Type B pancreatic cell (in vitro differentiated cells): ENCODE data around the gene CEP128. TPM values are rescaled to one million over a fixed set of nuclear protein-coding genes. Genes with fewer than 3 reads are reported as not detected.

Experiments used
- DNase-seq: peaks from one replicate; pipeline ENCODE4 v3.0.0; 2021; ENCODE audit warnings: mixed read lengths; ENCODE audit not compliant: unreplicated experiment; ENCODE audit errors: extremely low spot score
- H3K27ac Mint-ChIP-seq: 2 replicates; pipeline ENCODE4 v1.8.0; 2021; ENCODE audit warnings: mild to moderate bottlenecking, mixed read lengths
- H3K27me3 Mint-ChIP-seq: 2 replicates; pipeline ENCODE4 v1.8.0; 2021; ENCODE audit warnings: mixed read lengths
- H3K36me3 Mint-ChIP-seq: 2 replicates; pipeline ENCODE4 v1.8.0; 2021; ENCODE audit warnings: mixed read lengths
- H3K4me1 Mint-ChIP-seq: one replicate; pipeline ENCODE4 v1.8.0; 2021; ENCODE audit warnings: mixed read lengths; ENCODE audit not compliant: unreplicated experiment
- H3K4me3 Mint-ChIP-seq: 2 replicates; pipeline ENCODE4 v1.8.0; 2021; ENCODE audit warnings: mild to moderate bottlenecking, mixed read lengths
- H3K9me3 Mint-ChIP-seq: 2 replicates; pipeline ENCODE4 v1.8.0; 2021; ENCODE audit warnings: mixed read lengths
- total RNA-seq: library from RNA; stranded (reverse); gene quantifications from 2 replicates; pipeline ENCODE4 v1.2.1, GENCODE V29; 2021; ENCODE audit warnings: low replicate concordance
- TF ChIP-seq, protein P1 (sequence below): fragments of 200-600 bp; sonication (generic); conservative IDR thresholded peaks from 2 replicates; pipeline ENCODE4 v1.5.0; 2021; ENCODE audit warnings: antibody characterized with exemption, mild to moderate bottlenecking

CEP128 gene
- total RNA-seq, 1 donor from 2014 or later = 17.7 TPM

DNA sequence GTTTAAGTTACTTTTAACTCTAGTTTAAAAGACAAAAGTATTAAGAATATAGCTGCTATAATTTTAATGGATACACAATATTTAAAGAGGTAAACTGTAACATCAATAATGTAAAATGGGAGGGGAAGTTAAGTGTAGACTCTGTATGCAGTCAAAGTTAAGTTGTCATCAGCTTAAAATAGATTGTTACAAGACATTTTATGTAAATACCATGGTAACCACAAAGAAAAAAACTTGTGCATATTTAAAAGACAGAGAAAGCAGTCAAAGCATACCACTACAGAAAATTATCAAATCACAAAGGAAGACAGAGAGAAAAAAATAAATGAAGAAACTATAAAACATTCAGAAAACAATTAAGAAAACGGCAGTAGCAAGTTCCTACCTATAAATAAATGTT is 73.3 kb downstream of the CEP128 start:
- Mint-ChIP-seq H3K4me1 (no peaks in the 10 kb centered on the region), H3K4me3 (no peak overlapping the region), H3K27ac (no peak overlapping the region), H3K36me3 (peaks cover 11% of the 10 kb centered on the region), H3K9me3 (peaks cover 20% of the 10 kb centered on the region), H3K27me3 (no peaks in the 10 kb centered on the region)
- TF ChIP-seq, protein P1, sequence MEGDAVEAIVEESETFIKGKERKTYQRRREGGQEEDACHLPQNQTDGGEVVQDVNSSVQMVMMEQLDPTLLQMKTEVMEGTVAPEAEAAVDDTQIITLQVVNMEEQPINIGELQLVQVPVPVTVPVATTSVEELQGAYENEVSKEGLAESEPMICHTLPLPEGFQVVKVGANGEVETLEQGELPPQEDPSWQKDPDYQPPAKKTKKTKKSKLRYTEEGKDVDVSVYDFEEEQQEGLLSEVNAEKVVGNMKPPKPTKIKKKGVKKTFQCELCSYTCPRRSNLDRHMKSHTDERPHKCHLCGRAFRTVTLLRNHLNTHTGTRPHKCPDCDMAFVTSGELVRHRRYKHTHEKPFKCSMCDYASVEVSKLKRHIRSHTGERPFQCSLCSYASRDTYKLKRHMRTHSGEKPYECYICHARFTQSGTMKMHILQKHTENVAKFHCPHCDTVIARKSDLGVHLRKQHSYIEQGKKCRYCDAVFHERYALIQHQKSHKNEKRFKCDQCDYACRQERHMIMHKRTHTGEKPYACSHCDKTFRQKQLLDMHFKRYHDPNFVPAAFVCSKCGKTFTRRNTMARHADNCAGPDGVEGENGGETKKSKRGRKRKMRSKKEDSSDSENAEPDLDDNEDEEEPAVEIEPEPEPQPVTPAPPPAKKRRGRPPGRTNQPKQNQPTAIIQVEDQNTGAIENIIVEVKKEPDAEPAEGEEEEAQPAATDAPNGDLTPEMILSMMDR = no peak
- DNase-seq = no peak

DNA sequence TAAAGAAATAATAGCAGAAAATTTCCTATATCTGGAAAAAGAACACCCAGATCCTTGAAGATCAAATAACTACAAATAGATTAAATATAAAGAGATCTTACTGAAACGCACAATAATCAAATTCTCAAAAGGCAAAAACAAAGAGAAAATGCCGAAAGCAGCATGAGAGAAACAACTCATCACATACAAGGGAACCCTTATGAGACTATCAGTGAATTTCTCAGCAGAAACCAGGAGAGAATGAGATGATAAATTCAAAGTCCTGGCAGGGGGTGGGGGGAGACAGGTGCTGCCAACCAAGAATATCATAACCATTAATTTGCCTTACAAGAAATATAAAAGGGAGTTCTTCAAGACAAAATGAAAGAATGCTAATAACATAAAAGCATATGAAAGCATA is 73.7 kb downstream of the CEP128 start:
- Mint-ChIP-seq H3K27me3 (no peaks in the 10 kb centered on the region), H3K4me1 (no peaks in the 10 kb centered on the region), H3K4me3 (no peak overlapping the region), H3K9me3 (peaks cover 20% of the 10 kb centered on the region), H3K27ac (no peak overlapping the region), H3K36me3 (peaks cover 12% of the 10 kb centered on the region)
- no peak for DNase-seq
- TF ChIP-seq, protein P1 = no peak

DNA sequence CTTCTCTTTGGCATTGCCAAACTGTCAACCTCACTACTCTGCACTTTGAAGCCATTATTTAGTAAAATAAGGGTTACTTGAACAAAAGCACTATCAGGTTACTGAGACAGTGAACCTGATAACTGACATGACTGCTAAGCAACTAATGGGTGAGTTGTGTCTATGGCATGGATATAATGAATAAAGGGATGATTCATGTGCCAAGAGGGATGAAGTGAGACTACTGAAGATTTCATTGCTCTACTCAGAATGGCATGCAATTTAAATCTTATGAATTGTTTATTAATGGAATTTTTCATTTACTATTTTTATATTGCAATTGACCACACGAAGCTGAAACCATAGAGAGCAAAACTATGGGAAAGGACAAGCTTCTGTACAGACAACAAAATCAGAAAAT is 74.4 kb downstream of the CEP128 start:
- no peaks in the 10 kb centered on the region for H3K4me1 Mint-ChIP-seq
- peaks cover 20% of the 10 kb centered on the region for H3K9me3 Mint-ChIP-seq
- no peak for DNase-seq
- H3K36me3 Mint-ChIP-seq = peaks cover 15% of the 10 kb centered on the region
- no peaks in the 10 kb centered on the region for H3K27me3 Mint-ChIP-seq
- TF ChIP-seq, protein P1 = no peak
- no peak overlapping the region for H3K27ac Mint-ChIP-seq
- H3K4me3 Mint-ChIP-seq = no peak overlapping the region

DNA sequence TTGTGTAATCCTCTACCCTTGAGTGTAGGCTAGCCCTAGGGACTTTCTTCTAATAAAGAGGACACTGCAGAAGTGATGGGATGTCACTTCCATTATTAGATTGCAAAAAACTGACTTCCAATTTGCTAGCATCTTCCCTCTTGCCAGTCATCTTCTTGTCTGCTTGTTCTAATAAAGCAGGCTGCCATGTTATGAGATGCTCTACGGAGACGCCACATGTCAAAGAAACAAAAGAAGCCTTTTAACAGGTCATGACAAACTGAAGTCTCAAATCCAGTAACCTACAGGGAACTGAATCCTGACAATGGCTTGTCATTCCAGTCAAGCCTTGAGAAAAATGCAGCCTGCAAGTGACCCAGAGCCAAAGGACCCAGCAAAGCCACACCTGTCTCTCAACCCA is 76.0 kb downstream of the CEP128 start:
- no peak for DNase-seq
- H3K27ac Mint-ChIP-seq = no peak overlapping the region
- peaks cover 13% of the 10 kb centered on the region for H3K36me3 Mint-ChIP-seq
- H3K9me3 Mint-ChIP-seq = peaks cover 20% of the 10 kb centered on the region
- H3K27me3 Mint-ChIP-seq = no peaks in the 10 kb centered on the region
- TF ChIP-seq, protein P1 = no peak
- H3K4me3 Mint-ChIP-seq = no peak overlapping the region
- H3K4me1 Mint-ChIP-seq = no peaks in the 10 kb centered on the region

DNA sequence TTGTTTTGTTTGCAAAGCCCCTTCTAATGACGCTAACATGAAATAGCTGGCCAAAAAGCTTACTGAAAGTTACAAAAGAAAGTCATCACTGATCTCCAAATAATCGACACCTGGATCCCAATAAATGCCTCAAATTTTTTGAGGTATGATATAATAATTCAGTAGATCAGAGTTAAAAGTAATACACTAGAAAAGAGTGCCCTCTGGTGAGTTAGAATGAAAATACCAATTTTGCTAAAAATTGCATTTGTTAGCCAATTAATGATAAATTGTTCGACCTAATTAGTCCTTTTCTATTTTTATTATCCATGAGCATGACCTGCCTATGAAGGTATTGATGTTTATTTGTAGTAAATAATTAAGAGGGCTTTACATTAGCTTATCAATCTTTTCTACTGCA is 78.6 kb downstream of the CEP128 start:
- DNase-seq = no peak
- Mint-ChIP-seq H3K9me3 (peaks cover 7% of the 10 kb centered on the region), H3K4me3 (no peak overlapping the region), H3K27ac (no peak overlapping the region), H3K27me3 (no peaks in the 10 kb centered on the region), H3K4me1 (no peaks in the 10 kb centered on the region), H3K36me3 (peaks cover 4% of the 10 kb centered on the region)
- TF ChIP-seq, protein P1 = peak; percentile 45

DNA sequence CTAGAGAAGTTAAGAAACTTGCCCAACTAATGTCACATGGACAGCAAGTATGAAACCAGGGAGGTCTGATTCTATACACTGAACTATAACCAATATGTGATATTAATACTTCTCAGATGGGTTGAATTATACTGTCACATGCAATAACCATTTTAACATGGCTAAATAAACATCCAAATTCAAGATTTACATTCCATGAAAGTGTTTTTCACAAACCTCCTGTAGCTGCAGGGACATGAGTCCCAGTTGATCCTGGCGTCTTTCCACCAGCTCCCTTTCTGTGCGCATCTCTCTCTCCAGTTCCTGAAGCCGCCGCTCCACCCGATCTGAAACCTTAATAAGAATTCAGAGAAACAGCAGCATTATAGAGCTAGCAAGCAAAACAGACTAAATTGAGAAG is 79.0 kb downstream of the CEP128 start:
- Mint-ChIP-seq H3K27ac (no peak overlapping the region), H3K4me3 (no peak overlapping the region), H3K36me3 (peaks cover 4% of the 10 kb centered on the region), H3K27me3 (no peaks in the 10 kb centered on the region), H3K9me3 (peaks cover 3% of the 10 kb centered on the region), H3K4me1 (no peaks in the 10 kb centered on the region)
- TF ChIP-seq, protein P1 = no peak
- no peak for DNase-seq
